DND-41 (cell line): ENCODE measurements around the gene KLHL2.

Source experiments
- ATAC-seq: fragments of 200-7000 bp; cut with Tn5 transposase; 3 replicates; pipeline ENCODE4 v1.9.1; 2021; ENCODE audit warnings: low read depth; ENCODE audit not compliant: insufficient read depth
- DNase-seq: peaks from one replicate; pipeline ENCODE4 v3.0.0-alpha.2; 2020
- H2AFZ ChIP-seq: 2 replicates; pipeline ENCODE4 v1.6.0; 2012; ENCODE audit warnings: low read depth, low read length
- H3K27ac ChIP-seq: 2 replicates; pipeline ENCODE4 v1.5.1; 2012; ENCODE audit warnings: low read length, inconsistent platforms
- H3K27me3 ChIP-seq: fragments of 200-600 bp; sonication (generic); 2 replicates; pipeline ENCODE4 v1.6.0; 2012; ENCODE audit warnings: low read length, mild to moderate bottlenecking, inconsistent platforms; ENCODE audit not compliant: insufficient read depth, poor library complexity
- H3K36me3 ChIP-seq: 2 replicates; pipeline ENCODE4 v1.5.1; 2012; ENCODE audit warnings: low read length, inconsistent platforms; ENCODE audit not compliant: insufficient read depth
- H3K4me1 ChIP-seq: 2 replicates; pipeline ENCODE4 v1.5.1; 2012; ENCODE audit warnings: mild to moderate bottlenecking, low read length; ENCODE audit not compliant: insufficient read depth
- H3K4me2 ChIP-seq: 2 replicates; pipeline ENCODE4 v1.6.0; 2012; ENCODE audit warnings: mild to moderate bottlenecking, moderate library complexity, low read length, inconsistent platforms; ENCODE audit not compliant: insufficient read depth
- H3K4me3 ChIP-seq, 2 experiments: fragments of 200-600 bp in 1 of 2; shearing (Covaris generic) in 1 of 2; 2 replicates each; pipeline ENCODE4 v1.5.1; 2012 to 2016; ENCODE audit warnings: inconsistent platforms in 2 of 2, low read length in 2 of 2, mild to moderate bottlenecking in 2 of 2, low read depth in 1 of 2, moderate library complexity in 1 of 2
- H3K79me2 ChIP-seq: 2 replicates; pipeline ENCODE4 v1.6.0; 2012; ENCODE audit warnings: low read length, inconsistent platforms; ENCODE audit not compliant: insufficient read depth
- H3K9ac ChIP-seq: 2 replicates; pipeline ENCODE4 v1.6.0; 2012; ENCODE audit warnings: low read depth, mild to moderate bottlenecking, inconsistent platforms, low read length, moderate library complexity
- H3K9me3 ChIP-seq: 2 replicates; pipeline ENCODE4 v1.5.1; 2012; ENCODE audit warnings: low read length, moderate library complexity, mild to moderate bottlenecking, inconsistent platforms; ENCODE audit not compliant: insufficient read depth, severe bottlenecking
- H4K20me1 ChIP-seq: 2 replicates; pipeline ENCODE4 v1.6.0; 2012; ENCODE audit warnings: low read length; ENCODE audit not compliant: insufficient read depth
- EZH2 ChIP-seq: IDR thresholded peaks from 3 replicates; pipeline ENCODE4 v1.6.1; 2012; ENCODE audit warnings: borderline replicate concordance, low read depth, mild to moderate bottlenecking, moderate library complexity, low read length, inconsistent platforms; ENCODE audit not compliant: severe bottlenecking
- TF ChIP-seq, protein P1 (sequence below): IDR thresholded peaks from 2 replicates; pipeline ENCODE4 v1.5.1; 2012; ENCODE audit warnings: borderline replicate concordance, low read length, moderate library complexity, mild to moderate bottlenecking; ENCODE audit not compliant: poor library complexity, severe bottlenecking; ENCODE audit errors: extremely low read depth

Gene KLHL2

GRCh38 chr4:165360041-165360695 lies 152.8 kb downstream of the KLHL2 start:
- Histone ChIP-seq H3K4me1 (no peaks in the 10 kb centered on the region), H3K4me2 (no peak overlapping the region)

DNA sequence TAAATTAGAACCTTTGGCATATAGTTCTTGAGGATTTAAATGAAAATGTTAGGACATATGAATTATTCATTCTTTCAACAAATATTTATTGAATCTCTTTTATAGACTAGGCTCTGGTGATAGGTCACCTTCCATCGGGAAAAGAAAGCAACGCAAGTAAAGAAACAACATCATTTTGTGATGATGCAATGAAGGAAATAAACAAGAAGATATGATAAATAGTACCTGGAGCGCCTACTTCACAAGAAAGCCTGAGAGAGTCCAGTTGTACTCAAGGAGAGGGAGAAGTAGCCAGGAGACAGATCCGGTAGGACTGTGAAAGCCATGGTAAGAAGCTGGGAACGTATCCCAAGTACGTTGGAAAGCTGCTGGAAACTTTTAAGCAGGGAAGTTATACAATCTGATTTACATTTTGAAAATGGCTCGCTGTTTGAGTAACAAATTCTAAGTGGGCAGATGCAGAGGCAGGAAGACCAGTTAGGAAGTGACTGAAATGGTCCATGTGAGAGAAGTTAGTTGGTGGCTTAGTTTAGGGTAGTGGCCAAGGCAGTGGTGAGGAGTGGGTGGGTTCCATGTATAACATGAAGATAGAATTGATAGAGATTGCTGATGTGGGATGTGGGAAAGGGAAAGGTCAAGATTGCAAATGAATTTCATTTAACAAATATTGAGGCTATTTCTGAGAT lies 153.8 kb downstream of the KLHL2 start:
- Histone ChIP-seq H3K4me3 (no peak overlapping the region), H2AFZ (no peak overlapping the region), H3K4me2 (no peak overlapping the region), H3K9ac (no peak overlapping the region), H4K20me1 (no peaks in the 10 kb centered on the region), H3K27ac (no peak overlapping the region), H3K79me2 (no peaks in the 10 kb centered on the region), H3K36me3 (no peaks in the 10 kb centered on the region), H3K9me3 (no peaks in the 10 kb centered on the region), H3K4me1 (no peaks in the 10 kb centered on the region), H3K27me3 (peaks cover 24% of the 10 kb centered on the region)
- TF ChIP-seq, protein P1, sequence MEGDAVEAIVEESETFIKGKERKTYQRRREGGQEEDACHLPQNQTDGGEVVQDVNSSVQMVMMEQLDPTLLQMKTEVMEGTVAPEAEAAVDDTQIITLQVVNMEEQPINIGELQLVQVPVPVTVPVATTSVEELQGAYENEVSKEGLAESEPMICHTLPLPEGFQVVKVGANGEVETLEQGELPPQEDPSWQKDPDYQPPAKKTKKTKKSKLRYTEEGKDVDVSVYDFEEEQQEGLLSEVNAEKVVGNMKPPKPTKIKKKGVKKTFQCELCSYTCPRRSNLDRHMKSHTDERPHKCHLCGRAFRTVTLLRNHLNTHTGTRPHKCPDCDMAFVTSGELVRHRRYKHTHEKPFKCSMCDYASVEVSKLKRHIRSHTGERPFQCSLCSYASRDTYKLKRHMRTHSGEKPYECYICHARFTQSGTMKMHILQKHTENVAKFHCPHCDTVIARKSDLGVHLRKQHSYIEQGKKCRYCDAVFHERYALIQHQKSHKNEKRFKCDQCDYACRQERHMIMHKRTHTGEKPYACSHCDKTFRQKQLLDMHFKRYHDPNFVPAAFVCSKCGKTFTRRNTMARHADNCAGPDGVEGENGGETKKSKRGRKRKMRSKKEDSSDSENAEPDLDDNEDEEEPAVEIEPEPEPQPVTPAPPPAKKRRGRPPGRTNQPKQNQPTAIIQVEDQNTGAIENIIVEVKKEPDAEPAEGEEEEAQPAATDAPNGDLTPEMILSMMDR: no peak
- no peak for TF ChIP-seq EZH2
- ATAC-seq (no peak), DNase-seq (no peak)

More at GRCh38 chr4:165360041-165360695, 152.8 kb downstream of the KLHL2 start:
- Histone ChIP-seq H3K27me3 (peaks cover 22% of the 10 kb centered on the region), H3K36me3 (no peaks in the 10 kb centered on the region), H3K9ac (no peak overlapping the region), H3K9me3 (no peaks in the 10 kb centered on the region), H4K20me1 (no peaks in the 10 kb centered on the region), H3K4me3 (no peak overlapping the region), H3K27ac (no peak overlapping the region), H3K79me2 (no peaks in the 10 kb centered on the region), H2AFZ (no peak overlapping the region)
- DNase-seq: no peak
- no peak for ATAC-seq
- TF ChIP-seq EZH2: no peak
- TF ChIP-seq, protein P1: no peak

GRCh38 chr4:165361810-165362209 lies 154.4 kb downstream of the KLHL2 start:
- no peak overlapping the region for H3K27ac ChIP-seq
- H3K4me2 ChIP-seq: no peak overlapping the region
- H3K9me3 ChIP-seq: no peaks in the 10 kb centered on the region
- no peak for ATAC-seq
- no peak overlapping the region for H2AFZ ChIP-seq
- H3K4me1 ChIP-seq: no peaks in the 10 kb centered on the region
- no peak for TF ChIP-seq EZH2
- TF ChIP-seq, protein P1: no peak
- no peak overlapping the region for H3K9ac ChIP-seq
- no peaks in the 10 kb centered on the region for H4K20me1 ChIP-seq
- DNase-seq: no peak
- peaks cover 24% of the 10 kb centered on the region for H3K27me3 ChIP-seq
- H3K4me3 ChIP-seq: no peak overlapping the region
- no peaks in the 10 kb centered on the region for H3K36me3 ChIP-seq
- no peaks in the 10 kb centered on the region for H3K79me2 ChIP-seq
